ENCODE measurements around the gene SCIMP. TPM values are rescaled to one million over a fixed set of nuclear protein-coding genes. Genes with fewer than 3 reads are reported as not detected.
"Not testable (repeated sequence)": the region's sequence is repeated elsewhere in the genome, so short reads cannot be mapped to it uniquely, and the experiment has no call there.

Gene SCIMP
- total and polyA plus RNA-seq, 2 of the 4 experiments (the other 2 are of a cell fraction) = not detected

DNA sequence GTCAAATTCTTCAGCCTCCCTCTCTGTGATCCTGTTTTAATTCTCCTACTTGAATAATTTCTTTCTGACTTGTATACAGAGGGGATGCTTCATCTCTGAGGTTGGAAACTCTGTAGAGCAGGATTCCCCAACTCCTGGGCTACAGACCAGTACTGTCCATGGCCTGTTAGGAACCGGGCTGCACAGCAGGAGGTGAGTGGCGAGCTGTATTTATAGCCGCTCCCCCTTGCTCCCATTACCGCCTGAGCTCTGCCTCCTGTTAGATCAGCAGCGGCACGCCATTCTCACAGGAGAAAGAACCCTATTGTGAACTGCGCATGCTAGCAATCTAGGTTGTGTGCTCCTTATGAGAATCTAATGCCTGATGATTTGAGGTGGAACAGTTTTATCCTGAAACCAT lies 59.6 kb downstream of the SCIMP start:
- intact Hi-C loops (cut with micrococcal nuclease); in situ Hi-C loops (cut with MboI; ENCODE audit: low sequenced_read_pairs); H2BK5ac ChIP-seq (ENCODE audit: low read depth, low read length, poor library complexity, severe bottlenecking); H3K4me2 ChIP-seq (ENCODE audit: low read depth, low read length); H3K36me3 ChIP-seq (ENCODE audit: control insufficient read depth, insufficient read depth, low read length); H3K9ac ChIP-seq (ENCODE audit: low read depth, low read length); H3K18ac ChIP-seq (ENCODE audit: low read depth, low read length); H3K14ac ChIP-seq (replicated peaks; ENCODE audit: low read depth, low read length); H3K4ac ChIP-seq (ENCODE audit: low read depth, low read length); BruUV-seq (replicated peaks); H2BK20ac ChIP-seq (ENCODE audit: low read depth, low read length); H2AFZ ChIP-seq (replicated peaks; ENCODE audit: low read length, poor library complexity); POLR2A ChIA-PET (ENCODE audit: unreplicated experiment); H3K9me1 ChIP-seq (ENCODE audit: insufficient read depth, low read length); CTCF ChIA-PET; H2AK9ac ChIP-seq (replicated peaks; ENCODE audit: low read depth, low read length, poor library complexity); H4K20me1 ChIP-seq (ENCODE audit: insufficient read depth, low read length); ATAC-seq (ENCODE audit: low read depth); H3K23ac ChIP-seq (ENCODE audit: low read depth, low read length); H3K4me1 ChIP-seq (ENCODE audit: control insufficient read depth, insufficient read depth, low read length); H4K8ac ChIP-seq (ENCODE audit: low read depth in 2 of 2, low read length in 2 of 2); H2AK5ac ChIP-seq (ENCODE audit: low read depth, low read length); H2BK15ac ChIP-seq (ENCODE audit: low read depth, low read length); H4K91ac ChIP-seq (ENCODE audit: insufficient read depth, low read depth, low read length); H3K56ac ChIP-seq (ENCODE audit: extremely low read depth, insufficient read depth, low read length); dilution Hi-C loops (cut with HindIII; ENCODE audit: low sequenced_read_pairs, unreplicated experiment); H3K27me3 ChIP-seq (ENCODE audit: control insufficient read depth, insufficient read depth, low read length); H3K27ac ChIP-seq (ENCODE audit: insufficient read depth, low read length); H3K4me3 ChIP-seq (ENCODE audit: insufficient read depth, low read depth, low read length); DNase-seq; H2BK120ac ChIP-seq (ENCODE audit: low read depth, low read length); H4K5ac ChIP-seq (ENCODE audit: low read depth, low read length); H3K79me1 ChIP-seq (ENCODE audit: low read depth in 1 of 2, low read length in 2 of 2): not testable (repeated sequence)
- peaks cover 23% of the 10 kb centered on the region for H3K9me3 ChIP-seq (ENCODE audit: control insufficient read depth, insufficient read depth, low read length)
- no CpG with 5 or more reads among the region's 7 CpGs for WGBS, 2 experiments (ENCODE audit: extremely low coverage in 2 of 2, insufficient read length in 1 of 2)

DNA sequence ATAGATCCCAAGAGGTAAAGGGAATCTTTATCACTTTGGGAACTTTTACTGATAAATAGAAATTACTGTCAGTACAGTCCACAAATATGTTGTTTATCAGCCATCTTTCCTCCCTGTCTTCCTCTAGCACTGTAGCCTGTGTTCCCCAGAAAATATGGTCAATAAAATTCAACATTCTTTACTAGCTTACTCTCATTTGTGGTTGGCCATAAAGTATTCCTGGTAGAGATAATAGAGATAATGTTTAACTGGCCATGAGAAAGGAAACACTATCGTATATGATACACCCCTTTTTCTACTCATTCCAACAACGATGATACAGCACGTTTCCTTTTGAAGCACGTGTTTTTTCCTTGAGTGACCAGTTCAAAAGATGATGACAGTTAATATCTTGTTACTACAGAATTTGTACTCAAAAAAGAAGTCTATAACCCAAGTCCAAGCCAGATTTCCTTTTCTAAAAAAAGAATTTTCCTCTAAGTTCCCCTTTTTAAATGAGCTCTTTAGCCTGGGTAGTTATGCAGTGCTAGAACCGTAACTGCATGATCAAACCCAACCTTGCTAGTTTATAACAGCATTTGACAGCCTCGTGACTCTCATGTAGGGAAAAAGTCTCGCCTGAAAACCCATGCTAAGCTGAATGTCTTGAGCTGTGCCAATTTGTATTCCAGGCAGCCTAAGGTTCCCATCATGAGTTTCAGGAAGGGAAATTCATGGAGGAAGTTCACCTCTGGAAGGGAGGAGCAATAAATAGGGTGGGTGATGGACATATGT lies 68.7 kb downstream of the SCIMP start:
- H3K14ac ChIP-seq (replicated peaks; ENCODE audit: low read depth, low read length); H2AFZ ChIP-seq (replicated peaks; ENCODE audit: low read length, poor library complexity); H2BK20ac ChIP-seq (ENCODE audit: low read depth, low read length); H2BK5ac ChIP-seq (ENCODE audit: low read depth, low read length, poor library complexity, severe bottlenecking); H3K4me1 ChIP-seq (ENCODE audit: control insufficient read depth, insufficient read depth, low read length); H3K36me3 ChIP-seq (ENCODE audit: control insufficient read depth, insufficient read depth, low read length); H3K79me1 ChIP-seq (ENCODE audit: low read depth in 1 of 2, low read length in 2 of 2); H3K23ac ChIP-seq (ENCODE audit: low read depth, low read length); H2AK9ac ChIP-seq (replicated peaks; ENCODE audit: low read depth, low read length, poor library complexity); BruUV-seq (replicated peaks); POLR2A ChIA-PET (ENCODE audit: unreplicated experiment); H4K5ac ChIP-seq (ENCODE audit: low read depth, low read length); H2BK15ac ChIP-seq (ENCODE audit: low read depth, low read length); H3K9ac ChIP-seq (ENCODE audit: low read depth, low read length); intact Hi-C loops (cut with micrococcal nuclease); in situ Hi-C loops (cut with MboI; ENCODE audit: low sequenced_read_pairs); H4K91ac ChIP-seq (ENCODE audit: insufficient read depth, low read depth, low read length); H3K4me3 ChIP-seq (ENCODE audit: insufficient read depth, low read depth, low read length); H3K27ac ChIP-seq (ENCODE audit: insufficient read depth, low read length); H2BK120ac ChIP-seq (ENCODE audit: low read depth, low read length); H3K9me3 ChIP-seq (ENCODE audit: control insufficient read depth, insufficient read depth, low read length); H3K4me2 ChIP-seq (ENCODE audit: low read depth, low read length); H3K27me3 ChIP-seq (ENCODE audit: control insufficient read depth, insufficient read depth, low read length); H3K56ac ChIP-seq (ENCODE audit: extremely low read depth, insufficient read depth, low read length); H4K8ac ChIP-seq (ENCODE audit: low read depth in 2 of 2, low read length in 2 of 2); H3K18ac ChIP-seq (ENCODE audit: low read depth, low read length); dilution Hi-C loops (cut with HindIII; ENCODE audit: low sequenced_read_pairs, unreplicated experiment); ATAC-seq (ENCODE audit: low read depth); CTCF ChIA-PET; H4K20me1 ChIP-seq (ENCODE audit: insufficient read depth, low read length); H3K4ac ChIP-seq (ENCODE audit: low read depth, low read length); H3K9me1 ChIP-seq (ENCODE audit: insufficient read depth, low read length); H2AK5ac ChIP-seq (ENCODE audit: low read depth, low read length): not testable (repeated sequence)
- WGBS, 2 experiments (ENCODE audit: extremely low coverage in 2 of 2, insufficient read length in 1 of 2) = no CpG with 5 or more reads among the region's 7 CpGs
- peak; percentile 37 for DNase-seq

All from IMR-90 (cell line).